GM19193 (cell line): ENCODE measurements around the gene DEPDC5.

Source experiments
- POLR2A ChIP-seq: IDR thresholded peaks from 4 replicates; pipeline ENCODE4 v1.6.1; 2011; ENCODE audit not compliant: insufficient read depth, insufficient read length; ENCODE audit errors: extremely low read depth

DEPDC5 gene

DNA sequence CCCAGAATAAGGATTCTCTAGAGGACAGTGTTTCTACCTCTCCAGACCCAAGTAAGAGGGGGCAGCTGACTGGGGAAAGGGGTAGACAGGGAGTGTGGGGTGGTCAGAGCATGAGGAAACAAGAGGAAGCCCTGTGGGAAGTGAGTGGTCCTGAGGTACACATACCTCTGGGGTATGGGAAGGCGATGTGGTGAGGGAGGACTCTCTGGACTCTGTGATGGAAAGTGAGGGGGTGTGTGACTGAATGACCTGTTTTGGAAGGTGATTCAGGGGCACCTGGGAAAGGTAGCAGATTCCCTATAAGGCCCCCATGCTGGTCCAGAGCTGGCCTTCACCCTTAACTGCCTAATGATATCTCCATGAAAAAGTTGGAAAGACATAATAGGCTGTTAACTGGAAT is 80.1 kb downstream of the DEPDC5 start:
- TF ChIP-seq POLR2A = no peak

DNA sequence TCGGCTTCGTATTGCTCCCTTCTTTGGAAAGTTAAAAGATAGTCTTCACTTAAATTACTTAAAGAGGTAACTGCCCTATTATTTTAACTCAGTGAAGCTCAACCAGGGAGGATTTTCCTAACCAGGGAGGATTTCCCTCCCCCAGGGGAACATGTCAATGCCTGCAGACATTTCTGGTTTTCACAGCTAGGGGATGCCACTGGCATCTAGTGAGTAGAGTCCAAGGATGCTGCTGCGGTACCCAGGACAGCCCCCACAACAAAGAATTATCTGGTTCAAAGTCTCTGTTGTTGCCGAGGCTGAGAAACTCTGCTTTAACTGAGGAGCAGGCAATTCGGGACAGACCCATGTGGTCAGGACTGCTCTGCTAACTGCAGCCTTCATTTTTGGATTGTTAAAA is 82.2 kb downstream of the DEPDC5 start:
- TF ChIP-seq POLR2A = no peak

DNA sequence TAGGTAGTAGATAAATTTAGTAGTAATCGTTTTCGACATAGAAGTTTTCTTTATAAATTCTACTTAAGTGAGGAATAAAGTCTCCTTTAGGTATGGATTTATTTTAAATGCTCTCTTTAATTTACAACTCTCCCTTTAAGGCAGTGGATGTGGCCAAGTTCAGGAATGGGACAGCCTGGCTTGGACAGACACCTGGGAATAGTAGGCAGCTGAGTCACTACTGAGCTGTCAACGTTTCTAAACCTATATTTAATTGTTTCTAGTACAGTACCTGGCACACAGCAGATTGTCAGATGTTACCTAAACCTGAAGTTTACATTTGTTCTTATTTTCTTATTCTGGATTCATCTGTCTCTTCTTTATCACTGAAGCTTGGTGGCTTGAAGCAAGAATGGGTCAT is 85.1 kb downstream of the DEPDC5 start:
- no peak for TF ChIP-seq POLR2A

DNA sequence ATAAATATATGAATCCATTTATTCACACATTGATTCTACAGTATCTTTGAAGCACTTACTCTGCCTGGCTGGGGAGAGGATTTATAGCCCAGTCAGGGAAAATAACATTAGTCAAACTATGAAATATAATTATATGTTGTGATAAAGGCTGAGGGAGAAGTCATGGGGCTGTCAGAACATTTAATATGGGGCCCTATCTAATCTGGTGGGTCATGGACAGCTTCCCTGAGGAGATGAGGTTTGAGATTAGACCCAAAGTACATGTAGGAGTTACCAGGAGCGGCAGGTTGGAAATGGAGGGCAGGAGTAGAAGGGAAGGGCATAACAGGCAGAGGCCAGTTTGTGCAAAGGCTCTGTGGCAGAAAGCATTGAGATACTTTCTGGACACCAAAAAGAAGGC is 86.2 kb downstream of the DEPDC5 start:
- TF ChIP-seq POLR2A = no peak

DNA sequence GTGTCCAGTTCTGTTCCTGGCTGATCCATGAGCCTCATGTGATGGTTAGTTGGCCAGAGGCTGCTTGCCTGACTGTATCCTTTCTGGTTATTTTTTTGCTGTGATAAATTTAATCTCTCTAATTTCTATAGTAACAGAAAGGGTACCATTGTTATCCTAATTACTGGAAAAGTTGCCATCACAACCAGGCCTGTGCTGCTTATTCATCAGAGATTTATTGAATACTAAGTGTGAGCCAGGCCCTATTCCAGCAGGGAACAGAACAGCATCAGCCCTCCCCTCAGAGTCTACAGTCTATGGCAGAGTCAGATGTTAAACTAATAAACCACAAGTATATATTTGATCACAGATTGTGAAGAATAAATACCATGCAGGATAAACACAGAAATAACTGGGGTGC is 86.8 kb downstream of the DEPDC5 start:
- no peak for TF ChIP-seq POLR2A

DNA sequence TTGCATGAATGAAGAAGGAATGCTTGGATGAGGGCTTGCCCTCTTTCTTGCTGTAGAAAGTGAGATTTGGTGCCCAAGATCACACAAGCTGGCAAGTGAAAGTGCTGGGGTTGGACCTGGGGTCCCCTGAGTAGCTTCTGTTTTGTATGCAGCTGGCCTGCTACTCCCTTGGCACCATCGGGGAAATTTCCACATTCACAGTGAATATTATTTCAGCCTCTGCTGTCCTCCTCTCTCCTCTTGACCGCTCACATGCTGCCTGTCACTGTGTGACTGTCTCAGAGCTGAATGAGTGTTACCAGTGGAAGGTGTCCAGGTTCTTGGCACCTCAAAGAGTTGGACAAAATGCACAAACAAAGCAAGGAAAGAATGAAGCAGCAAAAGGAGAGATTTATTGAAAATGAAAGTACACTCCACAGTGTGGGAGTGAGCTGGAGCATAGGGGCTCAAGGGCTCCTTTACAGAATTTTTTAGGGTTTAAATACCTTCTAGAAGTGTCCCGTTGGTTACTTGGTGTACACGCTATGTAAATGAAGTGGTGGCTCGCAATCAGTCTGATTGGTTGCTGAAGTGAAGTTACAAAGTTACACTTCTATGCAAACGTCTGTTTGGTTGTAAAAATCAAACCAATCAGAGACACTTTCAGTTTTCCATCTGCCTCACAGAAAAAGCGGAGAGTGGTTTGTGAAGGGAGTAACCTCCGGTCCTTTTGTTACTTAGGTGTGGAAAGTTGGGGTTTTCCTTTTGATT is 87.4 kb downstream of the DEPDC5 start:
- TF ChIP-seq POLR2A = no peak

DNA sequence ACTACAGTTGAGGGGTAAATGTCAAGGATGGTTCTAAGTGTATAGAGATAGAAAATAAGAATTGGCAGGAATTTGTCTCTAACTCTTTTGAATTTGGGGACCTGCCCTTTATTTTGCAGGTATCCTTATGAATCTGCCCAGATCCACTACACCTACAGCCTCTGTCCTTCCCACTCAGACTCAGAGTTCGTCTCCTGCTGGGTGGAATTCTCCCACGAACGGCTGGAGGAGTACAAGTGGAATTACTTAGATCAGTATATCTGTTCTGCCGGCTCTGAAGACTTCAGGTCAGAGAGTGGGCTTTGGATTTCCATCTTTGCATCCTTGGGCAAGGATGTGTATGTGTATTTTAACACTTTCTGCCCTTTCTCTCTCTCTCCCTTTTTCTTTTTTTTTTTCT is 89.7 kb downstream of the DEPDC5 start:
- no peak for TF ChIP-seq POLR2A

DNA sequence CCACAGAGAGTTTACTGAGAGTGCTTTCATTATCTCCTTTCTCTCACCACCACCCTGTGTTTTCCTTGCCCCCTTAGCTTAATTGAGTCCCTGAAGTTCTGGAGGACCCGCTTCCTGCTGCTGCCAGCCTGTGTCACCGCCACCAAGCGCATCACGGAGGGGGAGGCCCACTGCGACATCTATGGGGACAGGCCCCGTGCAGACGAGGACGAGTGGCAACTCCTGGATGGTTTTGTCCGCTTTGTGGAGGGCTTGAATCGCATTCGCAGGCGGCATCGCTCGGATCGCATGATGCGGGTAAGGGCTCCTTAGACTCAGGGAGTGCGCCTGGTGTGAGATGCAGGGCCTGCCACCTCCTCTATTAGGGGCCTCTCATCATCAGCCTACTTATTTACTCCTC is 91.1 kb downstream of the DEPDC5 start:
- no peak for TF ChIP-seq POLR2A

DNA sequence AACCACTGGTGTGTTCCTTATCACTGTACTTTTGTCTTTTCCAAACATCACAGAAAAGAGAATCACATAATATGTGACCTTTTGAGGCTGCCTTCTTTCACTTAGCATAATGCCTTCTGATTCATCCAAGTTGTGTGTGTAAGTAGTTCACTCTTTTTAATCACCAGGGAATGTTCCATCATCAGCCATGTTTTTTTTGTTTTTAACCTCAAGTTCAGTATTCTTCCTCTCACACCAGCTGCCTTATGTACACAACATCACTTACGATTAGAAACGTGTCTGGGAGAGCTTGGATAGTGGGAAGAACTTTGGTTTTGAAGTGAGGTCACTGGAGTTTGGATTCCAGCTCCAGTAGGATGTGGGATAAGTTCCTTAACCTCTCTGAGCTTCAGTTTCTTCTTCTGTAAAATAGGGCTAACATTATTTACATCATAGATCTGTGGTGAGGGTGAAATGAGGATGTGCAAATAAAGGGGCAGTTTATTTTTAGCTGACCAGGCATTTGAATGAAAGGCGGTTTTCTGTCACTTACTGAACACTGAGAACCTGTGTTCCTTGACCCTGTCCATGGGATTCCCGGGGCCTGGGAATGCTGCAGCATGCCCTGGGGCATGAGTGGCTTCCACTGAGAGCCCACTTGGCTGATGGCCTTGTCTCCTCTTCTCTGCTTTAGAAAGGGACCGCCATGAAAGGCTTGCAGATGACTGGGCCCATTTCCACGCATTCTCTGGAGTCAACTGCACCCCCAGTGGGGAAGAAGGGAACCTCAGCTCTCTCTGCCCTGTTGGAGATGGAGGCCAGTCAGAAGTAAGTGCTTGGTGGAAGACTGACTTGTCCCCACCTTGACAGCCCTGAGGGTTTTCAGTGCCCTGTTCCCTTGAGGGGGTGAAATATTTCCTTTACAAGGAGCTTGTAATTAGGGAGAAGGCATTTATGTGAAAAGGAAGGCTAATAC is 92.6 kb downstream of the DEPDC5 start:
- TF ChIP-seq POLR2A = no peak

DNA sequence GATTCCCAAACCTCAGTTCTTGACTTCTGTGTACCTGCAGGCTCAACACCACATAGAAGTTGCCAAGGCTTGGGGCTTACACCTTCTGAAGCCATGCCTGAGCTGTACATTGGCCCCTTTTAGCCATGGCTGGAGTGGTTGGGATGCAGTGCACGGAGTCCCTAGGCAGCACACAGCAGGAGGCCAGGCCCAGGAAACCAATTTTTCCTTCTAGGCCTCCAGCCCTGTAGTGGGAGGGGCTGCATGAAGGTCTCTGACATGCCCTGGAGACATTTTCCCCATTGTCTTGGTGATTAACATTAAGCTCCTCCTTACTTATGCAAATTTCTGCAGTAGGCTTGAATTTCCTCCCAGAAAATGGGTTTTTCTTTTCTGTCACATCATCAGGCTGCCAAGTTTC is 94.6 kb downstream of the DEPDC5 start:
- no peak for TF ChIP-seq POLR2A

DNA sequence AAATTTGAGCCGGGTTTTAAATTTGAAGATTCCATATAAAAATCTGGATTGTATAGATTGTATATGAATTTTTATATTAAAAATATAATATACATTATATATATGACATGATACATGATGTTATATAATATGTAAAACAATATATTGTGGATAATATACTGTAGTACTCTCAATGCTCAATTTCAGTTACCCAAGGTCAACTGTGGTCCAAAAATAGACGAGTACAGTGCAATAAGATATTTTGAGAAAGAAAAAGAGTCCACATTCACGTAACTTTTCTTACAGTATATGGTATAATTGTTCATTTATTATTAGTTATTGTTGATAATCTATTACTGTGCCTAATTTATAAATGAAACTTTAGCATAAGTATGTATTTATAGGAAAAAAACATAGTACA is 96.3 kb downstream of the DEPDC5 start:
- TF ChIP-seq POLR2A = no peak

DNA sequence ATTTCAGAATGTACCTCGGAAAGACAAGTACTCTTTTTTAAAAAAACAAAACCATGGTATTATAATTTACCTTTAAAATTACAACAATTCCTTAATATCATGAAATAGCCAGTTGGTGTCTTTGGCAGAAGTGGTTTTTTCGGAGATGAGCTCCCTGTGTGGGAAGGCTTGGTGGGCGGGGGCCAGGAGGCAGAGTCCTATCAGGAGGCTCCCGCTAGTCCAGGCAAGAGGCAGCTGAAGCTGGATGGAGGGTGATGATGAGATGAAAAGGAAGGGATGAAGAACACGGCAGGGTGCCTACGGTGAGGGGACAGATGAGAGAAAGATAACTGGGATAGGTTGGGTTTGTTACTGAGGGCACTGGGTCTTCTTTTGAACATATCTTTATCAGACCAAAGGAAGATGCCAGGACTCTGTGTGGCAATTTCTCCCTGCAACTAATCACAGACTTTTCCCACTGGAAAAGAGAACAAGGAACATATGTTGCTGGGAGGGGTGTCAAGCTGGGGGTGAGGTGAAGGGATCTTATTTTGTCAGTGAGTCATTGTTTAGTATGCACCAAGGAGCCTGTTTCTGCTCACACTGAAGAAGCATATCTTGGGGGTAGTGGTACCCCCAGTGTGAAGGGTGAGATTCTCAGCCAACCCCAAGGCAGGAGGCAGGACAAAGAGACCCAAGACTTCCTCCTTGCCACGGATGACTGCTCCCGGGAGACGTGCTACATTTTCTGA is 99.0 kb downstream of the DEPDC5 start:
- no peak for TF ChIP-seq POLR2A

DNA sequence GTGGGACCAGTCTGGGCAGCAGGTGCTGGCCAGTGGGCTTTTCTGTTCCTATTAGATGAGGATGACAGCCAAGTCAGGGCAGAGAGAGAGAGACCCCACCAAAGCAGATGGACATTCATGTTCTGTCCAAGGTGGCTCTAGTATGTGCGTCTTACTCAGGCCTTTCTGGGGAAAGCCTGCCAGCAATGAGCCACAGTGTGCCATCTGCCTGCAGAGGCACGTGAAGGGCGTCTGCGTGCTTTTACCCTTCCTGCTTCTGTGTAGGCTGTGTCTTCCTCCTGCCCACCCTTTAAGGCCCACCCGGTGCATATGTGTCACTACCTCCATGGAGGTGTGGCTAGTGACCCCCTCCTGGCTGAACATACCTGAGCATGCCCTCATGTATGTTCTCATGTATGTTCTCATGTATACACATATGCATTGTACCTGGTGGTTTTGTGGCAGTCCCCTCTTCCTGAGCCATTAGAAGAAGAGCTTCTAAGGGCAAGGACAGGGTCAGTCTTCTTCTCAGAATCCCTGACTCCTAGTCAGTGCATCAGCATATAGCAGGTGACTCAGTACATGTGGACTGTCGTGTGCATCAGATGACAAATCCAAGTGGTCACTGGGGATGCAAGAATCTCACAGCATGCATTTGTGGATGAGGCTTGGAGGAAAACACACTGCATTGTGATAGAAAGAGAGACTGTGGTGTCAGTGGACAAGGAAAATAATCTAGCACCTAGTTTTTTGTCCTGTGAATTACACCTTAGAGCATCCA is 100.1 kb downstream of the DEPDC5 start:
- no peak for TF ChIP-seq POLR2A

DNA sequence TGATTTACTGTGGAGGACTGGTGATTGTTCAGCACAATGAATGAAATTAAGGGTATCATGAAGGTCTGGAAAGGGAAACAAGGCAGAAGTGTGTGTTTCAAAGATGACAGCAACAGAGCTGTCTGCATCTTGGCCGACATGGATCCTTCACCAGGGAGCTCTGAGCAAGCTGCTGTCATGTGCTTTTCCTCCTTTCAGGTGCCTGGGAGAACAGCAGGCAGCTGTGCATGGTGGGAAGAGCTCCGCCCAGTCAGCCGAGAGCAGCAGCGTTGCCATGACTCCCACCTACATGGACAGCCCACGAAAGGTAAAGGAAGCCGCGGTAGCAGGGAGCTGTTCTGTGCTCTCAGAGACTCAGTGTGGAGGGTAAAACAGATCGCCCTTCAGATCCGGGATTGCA is 103.4 kb downstream of the DEPDC5 start:
- no peak for TF ChIP-seq POLR2A
